ENCODE results near the gene TSPAN12. TPM values are rescaled to one million over a fixed set of nuclear protein-coding genes. Genes with fewer than 3 reads are reported as not detected.

TSPAN12 gene
- total RNA-seq, 2 donors from 2014 or later, result 6.9 to 9.9 TPM

DNA sequence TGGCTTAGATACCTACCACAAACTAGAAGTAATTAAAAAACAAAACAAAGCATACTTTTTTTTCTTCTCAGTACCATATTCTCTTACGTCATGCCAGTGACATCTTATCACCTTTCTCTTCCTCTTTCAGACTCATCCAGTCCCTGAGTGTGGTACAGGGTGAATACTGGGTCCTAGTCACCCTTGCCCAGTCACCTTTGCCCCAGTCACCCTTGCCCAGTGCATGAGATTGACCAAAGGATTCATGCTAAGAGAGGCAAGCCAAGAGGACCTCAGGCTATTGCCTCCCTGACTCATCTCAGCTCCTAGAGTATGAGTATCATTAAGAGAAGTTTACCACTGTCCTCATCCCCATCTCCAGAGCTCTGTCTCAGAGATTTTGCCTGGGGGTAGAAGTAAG, 10.0 kb upstream of the TSPAN12 start:
- TF ChIP-seq, protein P1, sequence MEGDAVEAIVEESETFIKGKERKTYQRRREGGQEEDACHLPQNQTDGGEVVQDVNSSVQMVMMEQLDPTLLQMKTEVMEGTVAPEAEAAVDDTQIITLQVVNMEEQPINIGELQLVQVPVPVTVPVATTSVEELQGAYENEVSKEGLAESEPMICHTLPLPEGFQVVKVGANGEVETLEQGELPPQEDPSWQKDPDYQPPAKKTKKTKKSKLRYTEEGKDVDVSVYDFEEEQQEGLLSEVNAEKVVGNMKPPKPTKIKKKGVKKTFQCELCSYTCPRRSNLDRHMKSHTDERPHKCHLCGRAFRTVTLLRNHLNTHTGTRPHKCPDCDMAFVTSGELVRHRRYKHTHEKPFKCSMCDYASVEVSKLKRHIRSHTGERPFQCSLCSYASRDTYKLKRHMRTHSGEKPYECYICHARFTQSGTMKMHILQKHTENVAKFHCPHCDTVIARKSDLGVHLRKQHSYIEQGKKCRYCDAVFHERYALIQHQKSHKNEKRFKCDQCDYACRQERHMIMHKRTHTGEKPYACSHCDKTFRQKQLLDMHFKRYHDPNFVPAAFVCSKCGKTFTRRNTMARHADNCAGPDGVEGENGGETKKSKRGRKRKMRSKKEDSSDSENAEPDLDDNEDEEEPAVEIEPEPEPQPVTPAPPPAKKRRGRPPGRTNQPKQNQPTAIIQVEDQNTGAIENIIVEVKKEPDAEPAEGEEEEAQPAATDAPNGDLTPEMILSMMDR (IDR thresholded peaks at IDR 0.05), result no peak
- no peak for TF ChIP-seq POLR2A (IDR thresholded peaks at IDR 0.05)
- Histone ChIP-seq H3K36me3 (replicated peaks in 1 of 2; ENCODE audit: insufficient read depth in 1 of 2, low read depth in 2 of 2) (no peaks in the 10 kb centered on the region), H3K27ac (no peak overlapping the region), H3K9me3 (no peaks in the 10 kb centered on the region), H3K4me1 (no peaks in the 10 kb centered on the region), H3K4me3 (no peak overlapping the region), H3K27me3 (no peaks in the 10 kb centered on the region)
- intact Hi-C loops (cut with DNase I), result no loop called here
- DNase-seq, result no peak
- ATAC-seq, result no peak
- WGBS, 2 donors, result 80 to 85% methylated on average over 1 of the region's 1 CpG

DNA sequence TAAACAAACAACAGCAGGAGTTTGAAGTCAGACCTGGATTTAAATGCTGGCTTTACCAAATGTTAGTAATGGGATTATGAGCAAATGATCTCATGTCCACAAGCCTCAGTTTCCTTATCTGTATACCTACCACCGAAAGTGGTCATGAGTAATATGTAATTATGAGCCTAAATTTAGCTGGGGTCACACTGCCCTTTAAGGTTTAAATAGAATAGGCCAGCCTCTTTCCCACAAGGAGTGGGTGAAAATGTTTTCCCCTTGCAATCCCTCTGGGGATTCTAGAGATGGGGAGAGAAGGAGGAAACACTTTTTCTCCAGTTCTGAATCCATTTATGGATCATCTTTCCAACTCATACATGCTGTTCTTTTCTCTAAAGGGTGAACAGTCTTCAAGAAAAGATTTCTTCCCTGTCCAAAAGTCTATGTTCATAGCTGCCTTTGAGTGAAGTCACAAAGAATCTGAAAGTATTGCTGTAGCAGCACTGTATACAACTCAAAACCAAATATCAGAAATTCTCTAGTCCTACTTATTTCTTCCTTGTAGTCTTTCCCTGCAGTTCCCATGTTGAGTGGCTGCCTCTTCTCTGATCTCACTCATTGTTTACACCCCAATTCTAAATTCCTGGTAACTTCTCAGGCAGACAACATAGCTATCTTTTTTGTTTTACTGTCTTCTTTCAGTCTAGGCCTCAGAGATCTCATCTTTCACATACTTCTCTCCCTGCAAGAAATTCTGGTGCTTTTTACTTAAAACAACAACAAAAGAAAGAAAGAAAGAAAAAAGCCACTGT, 7.4 kb upstream of the TSPAN12 start:
- intact Hi-C loops (cut with DNase I), result no loop called here

DNA sequence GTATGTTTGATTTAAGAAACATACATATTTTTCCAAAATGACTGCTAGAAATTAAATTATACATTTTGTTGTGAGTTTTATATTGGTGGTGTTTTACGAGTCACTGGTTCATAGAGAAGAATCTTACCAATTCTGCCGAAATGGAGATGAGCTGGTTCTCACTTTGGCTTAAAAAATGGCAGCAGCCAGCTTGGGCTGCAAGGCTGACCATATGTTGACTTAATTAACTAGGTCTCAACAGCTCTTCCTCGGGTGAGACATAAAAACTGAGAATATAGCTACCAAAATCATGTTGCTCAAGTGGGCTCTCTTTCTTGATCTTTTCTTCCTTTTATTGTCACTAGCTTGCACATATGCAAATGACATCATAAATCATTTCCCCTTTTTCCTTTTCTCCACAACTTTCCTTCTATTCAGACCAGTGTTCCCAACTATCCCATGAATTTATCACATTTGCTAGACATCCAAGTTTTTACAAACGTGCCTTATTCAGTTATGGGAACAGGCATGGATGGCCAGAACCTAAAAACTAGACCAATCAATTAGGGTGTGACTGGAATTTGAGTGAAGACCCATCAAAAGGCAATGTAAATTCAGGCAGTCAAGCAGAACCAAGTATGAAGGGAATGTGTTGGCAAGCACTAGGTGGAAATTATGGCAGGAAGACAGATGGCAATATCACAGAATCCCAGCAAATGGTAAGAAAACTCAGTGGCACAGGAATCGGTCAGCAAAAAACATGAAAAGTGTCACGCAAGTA, 6.4 kb upstream of the TSPAN12 start:
- no peak for DNase-seq
- 69 to 72% methylated on average over 6 of the region's 6 CpGs for WGBS, 2 donors
- intact Hi-C loops (cut with DNase I), result no loop called here

More for the DNA sequence above, 7.4 kb upstream of the TSPAN12 start:
- WGBS, 2 donors, result 70 to 96% methylated on average over 1 of the region's 1 CpG
- Histone ChIP-seq H3K27me3 (no peaks in the 10 kb centered on the region), H3K36me3 (replicated peaks in 1 of 2; ENCODE audit: insufficient read depth in 1 of 2, low read depth in 2 of 2) (no peaks in the 10 kb centered on the region), H3K9me3 (no peaks in the 10 kb centered on the region), H3K4me1 (no peaks in the 10 kb centered on the region), H3K27ac (no peak overlapping the region), H3K4me3 (no peak overlapping the region)
- TF ChIP-seq, protein P1 (IDR thresholded peaks at IDR 0.05), result no peak
- no peak for TF ChIP-seq POLR2A (IDR thresholded peaks at IDR 0.05)
- DNase-seq, result no peak
- ATAC-seq, result no peak

DNA sequence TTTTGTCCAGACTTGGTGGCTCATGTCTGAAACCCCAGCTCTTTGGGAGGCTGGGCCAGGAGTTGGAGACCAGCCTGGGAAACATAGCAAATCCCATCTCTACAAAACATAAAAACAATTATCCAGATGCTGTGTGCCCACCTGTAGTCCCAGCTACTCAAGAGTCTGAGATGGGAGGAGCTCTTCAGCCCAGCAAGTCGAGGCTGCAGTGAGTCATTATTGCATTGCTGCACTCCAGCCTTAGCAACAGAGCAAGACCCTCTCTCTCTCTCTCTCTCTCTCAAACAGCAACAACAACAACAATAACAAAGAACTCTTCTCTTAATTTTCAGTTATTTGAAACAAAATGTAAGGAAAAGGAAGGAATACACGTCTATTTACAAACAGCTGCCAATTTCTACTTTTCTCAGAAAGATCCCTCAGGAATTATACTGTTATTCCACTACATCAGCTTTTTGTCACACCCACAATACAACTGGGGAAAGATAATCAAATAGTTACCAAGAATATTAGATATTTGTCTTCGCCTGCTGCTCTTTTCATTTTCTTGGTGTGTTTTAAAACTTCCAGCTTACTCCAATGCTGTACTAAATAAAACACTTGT, 5.1 kb upstream of the TSPAN12 start:
- DNase-seq (no peak), ATAC-seq (no peak)
- intact Hi-C loops (cut with DNase I), result no loop called here
- TF ChIP-seq, protein P1 (IDR thresholded peaks at IDR 0.05), result no peak
- TF ChIP-seq POLR2A (IDR thresholded peaks at IDR 0.05), result no peak
- Histone ChIP-seq H3K27ac (no peak overlapping the region), H3K4me1 (peaks cover 6% of the 10 kb centered on the region), H3K27me3 (no peaks in the 10 kb centered on the region), H3K4me3 (no peak overlapping the region), H3K9me3 (no peaks in the 10 kb centered on the region), H3K36me3 (replicated peaks in 1 of 2; ENCODE audit: insufficient read depth in 1 of 2, low read depth in 2 of 2) (no peaks in the 10 kb centered on the region)
- 64 to 70% methylated on average over 3 of the region's 3 CpGs for WGBS, 2 donors

More for the DNA sequence above, 6.4 kb upstream of the TSPAN12 start:
- no peak for TF ChIP-seq POLR2A (IDR thresholded peaks at IDR 0.05)
- TF ChIP-seq, protein P1 (IDR thresholded peaks at IDR 0.05), result no peak
- no peaks in the 10 kb centered on the region for H3K27me3 ChIP-seq
- no peaks in the 10 kb centered on the region for H3K9me3 ChIP-seq
- no peak overlapping the region for H3K4me3 ChIP-seq
- no peaks in the 10 kb centered on the region for H3K36me3 ChIP-seq (replicated peaks in 1 of 2; ENCODE audit: insufficient read depth in 1 of 2, low read depth in 2 of 2)
- no peak overlapping the region for H3K27ac ChIP-seq
- H3K4me1 ChIP-seq, result no peaks in the 10 kb centered on the region
- no peak for ATAC-seq
